Stomach smooth muscle (tissue), 2 donors: ENCODE results near the gene SV2B.

Experiments used
- H3K27ac ChIP-seq: one replicate; pipeline ENCODE4 v1.7.0; 2013; ENCODE audit warnings: mild to moderate bottlenecking, low read length, inconsistent platforms
- H3K27me3 ChIP-seq, 2 donors: one replicate each; pipeline ENCODE4 v1.7.0; 2013; ENCODE audit warnings: low read length in 2 of 2; ENCODE audit not compliant: insufficient read depth in 2 of 2, control insufficient read depth in 1 of 2
- H3K36me3 ChIP-seq, 2 donors: one replicate each; pipeline ENCODE4 v1.7.0; 2013; ENCODE audit warnings: low read length in 2 of 2; ENCODE audit not compliant: control insufficient read depth in 2 of 2, insufficient read depth in 2 of 2
- H3K4me1 ChIP-seq: one replicate; pipeline ENCODE4 v1.7.0; 2013; ENCODE audit warnings: low read length; ENCODE audit not compliant: control insufficient read depth, insufficient read depth
- H3K4me3 ChIP-seq, 2 donors: one replicate each; pipeline ENCODE4 v1.7.0; 2013; ENCODE audit warnings: low read length in 2 of 2
- H3K9ac ChIP-seq, 2 donors: one replicate each; pipeline ENCODE4 v1.7.0; 2013; ENCODE audit warnings: low read length in 2 of 2, mild to moderate bottlenecking in 1 of 2
- H3K9me3 ChIP-seq, 2 donors: one replicate each; pipeline ENCODE4 v1.7.0; 2013; ENCODE audit warnings: low read length in 2 of 2; ENCODE audit not compliant: control insufficient read depth in 2 of 2
- donor health status: healthy.
- donor health status: Pancreatic carcinoma.

Gene SV2B

DNA sequence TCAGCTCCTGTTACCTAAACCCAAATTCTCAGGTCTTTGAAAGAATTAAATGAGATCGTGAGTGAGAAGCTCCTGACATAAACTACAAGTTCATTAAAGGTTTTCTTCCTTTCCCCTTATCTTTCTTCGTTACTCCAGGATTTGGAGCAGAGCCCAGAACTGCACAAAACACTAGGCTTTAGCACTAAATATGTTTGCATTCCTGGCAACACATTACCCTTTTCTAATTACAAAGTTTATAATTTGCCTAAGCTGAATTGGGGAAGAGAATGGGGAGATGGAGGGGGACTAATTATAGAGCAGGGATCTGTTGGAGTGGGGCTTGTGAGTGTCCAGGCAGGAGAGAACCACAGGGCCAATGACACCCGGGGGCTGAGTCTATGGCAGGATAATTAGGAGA lies 109.7 kb downstream of the SV2B start:
- H3K27me3 ChIP-seq, result peaks cover 3 to 5% of the 10 kb centered on the region in 2 donors
- peaks cover 0 to 4% of the 10 kb centered on the region in 2 donors for H3K9me3 ChIP-seq
- no peak overlapping the region for H3K9ac ChIP-seq
- H3K27ac ChIP-seq, result no peak overlapping the region
- H3K4me1 ChIP-seq, result no peaks in the 10 kb centered on the region
- no peaks in the 10 kb centered on the region for H3K36me3 ChIP-seq
- no peak overlapping the region for H3K4me3 ChIP-seq

DNA sequence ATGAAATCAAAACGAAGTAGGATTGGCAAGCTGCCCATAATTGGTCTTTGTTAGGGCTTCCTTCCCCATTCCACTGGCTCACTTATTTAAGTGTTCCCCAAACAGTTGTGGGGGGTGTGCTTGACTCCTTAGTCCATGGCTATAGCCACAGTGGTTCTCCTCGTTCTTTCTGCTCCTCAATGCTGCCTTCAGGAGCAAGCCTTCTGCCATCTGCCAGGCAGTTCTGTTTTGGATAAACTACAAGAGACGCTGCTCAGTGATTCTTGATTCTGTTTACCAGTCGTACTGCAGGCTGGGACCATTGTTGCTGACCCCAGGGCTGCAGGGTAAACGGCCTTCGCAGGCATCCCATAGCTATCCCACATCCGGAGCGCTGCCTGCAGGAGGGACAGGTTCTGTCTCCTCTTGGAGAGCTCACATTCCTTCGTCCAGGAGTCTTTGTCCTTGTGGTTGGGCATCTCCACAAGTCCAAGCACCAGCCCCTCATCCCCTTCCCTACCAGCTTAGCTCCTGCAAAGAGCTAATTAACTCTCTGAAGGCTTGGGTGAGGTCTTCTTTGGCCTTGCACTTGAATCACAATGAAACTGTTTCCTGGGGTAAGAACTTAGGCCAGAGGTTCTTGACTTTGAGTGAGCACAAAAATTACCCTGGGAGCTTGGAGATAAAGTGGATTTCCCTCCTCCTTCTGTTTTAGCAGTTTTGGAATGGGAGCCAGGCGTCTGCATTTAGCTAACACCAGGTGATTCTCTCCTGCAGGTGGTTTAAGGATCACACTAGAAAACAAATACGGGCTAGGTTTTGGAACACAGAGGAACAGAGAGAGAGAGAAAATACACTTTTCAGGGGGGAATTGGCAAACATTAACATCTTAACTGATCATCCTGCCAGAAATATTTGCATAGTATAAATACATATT lies 114.9 kb downstream of the SV2B start:
- H3K27me3 ChIP-seq, result peaks cover 0 to 5% of the 10 kb centered on the region in 2 donors
- H3K4me3 ChIP-seq, result no peak overlapping the region
- no peaks in the 10 kb centered on the region for H3K36me3 ChIP-seq
- peaks cover 0 to 4% of the 10 kb centered on the region in 2 donors for H3K9me3 ChIP-seq
- H3K9ac ChIP-seq, result no peak overlapping the region
- H3K27ac ChIP-seq, result no peak overlapping the region
- no peaks in the 10 kb centered on the region for H3K4me1 ChIP-seq

DNA sequence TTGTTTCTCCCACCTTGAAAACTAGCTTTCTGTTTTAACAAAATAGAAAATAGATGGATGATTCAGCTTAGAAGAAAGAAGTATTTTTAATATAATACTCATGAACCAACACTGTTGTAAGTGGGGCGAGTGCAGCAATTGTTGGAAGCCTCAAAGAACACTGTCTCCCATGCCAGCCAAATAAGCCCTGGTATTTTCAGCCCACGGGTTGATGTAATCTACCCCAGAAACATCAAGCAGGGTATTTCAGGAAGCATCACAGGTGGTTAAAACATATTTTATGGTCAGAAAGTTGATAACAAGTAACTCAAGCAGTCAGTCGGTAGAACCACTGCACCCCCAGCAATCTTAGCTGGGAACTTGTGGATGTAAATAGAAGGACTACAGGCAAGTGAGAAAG lies 115.9 kb downstream of the SV2B start:
- Histone ChIP-seq H3K27ac (no peak overlapping the region), H3K4me1 (no peaks in the 10 kb centered on the region), H3K9ac (no peak overlapping the region), H3K9me3 (peaks cover 0 to 4% of the 10 kb centered on the region in 2 donors), H3K27me3 (no peaks in the 10 kb centered on the region), H3K36me3 (no peaks in the 10 kb centered on the region), H3K4me3 (no peak overlapping the region)

DNA sequence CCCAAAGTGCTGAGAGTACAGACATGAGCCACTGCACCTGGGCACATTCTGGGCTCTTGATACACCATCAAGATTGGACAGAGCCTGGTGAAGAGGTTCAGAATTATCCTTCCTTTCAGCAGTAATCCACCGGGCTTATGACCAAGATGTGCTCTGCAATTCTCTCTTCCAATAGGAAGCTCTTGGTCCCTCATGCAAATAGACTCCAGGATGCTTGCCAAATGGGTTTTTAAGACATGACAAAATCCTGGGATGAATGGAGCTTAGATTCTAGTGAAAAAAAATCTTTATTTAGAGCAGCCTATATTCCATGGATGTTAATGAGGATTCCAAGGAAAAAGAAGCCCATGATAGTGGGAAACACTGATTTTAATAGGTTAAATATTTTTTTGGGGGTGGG lies 119.1 kb downstream of the SV2B start:
- H3K9me3 ChIP-seq, result no peaks in the 10 kb centered on the region
- no peak overlapping the region for H3K9ac ChIP-seq
- H3K27ac ChIP-seq, result no peak overlapping the region
- no peak overlapping the region for H3K4me3 ChIP-seq
- H3K4me1 ChIP-seq, result no peaks in the 10 kb centered on the region
- peaks cover 0 to 9% of the 10 kb centered on the region in 2 donors for H3K27me3 ChIP-seq
- no peaks in the 10 kb centered on the region for H3K36me3 ChIP-seq

DNA sequence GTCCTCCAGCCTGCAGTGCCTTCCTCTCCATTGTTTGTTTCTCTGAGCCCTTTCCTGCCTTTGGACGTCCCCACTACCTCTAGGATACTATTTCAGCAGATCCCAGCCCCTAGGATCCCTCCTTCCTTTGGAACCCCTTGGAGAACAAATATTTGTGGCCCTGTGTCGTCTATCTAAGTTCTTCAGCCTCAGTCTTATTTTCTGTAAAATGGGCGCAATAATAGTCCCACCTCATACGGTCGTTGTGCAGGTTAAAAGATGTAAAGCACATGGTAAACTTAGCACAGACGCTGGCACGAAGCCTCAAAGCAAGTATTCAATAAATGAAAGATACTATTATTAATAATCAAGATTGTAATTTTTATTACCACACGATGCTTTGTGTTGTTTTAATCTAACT lies 122.0 kb downstream of the SV2B start:
- Histone ChIP-seq H3K27me3 (peaks cover 0 to 12% of the 10 kb centered on the region in 2 donors), H3K9me3 (no peaks in the 10 kb centered on the region), H3K36me3 (no peaks in the 10 kb centered on the region), H3K9ac (no peak overlapping the region), H3K27ac (no peak overlapping the region), H3K4me3 (no peak overlapping the region), H3K4me1 (no peaks in the 10 kb centered on the region)

DNA sequence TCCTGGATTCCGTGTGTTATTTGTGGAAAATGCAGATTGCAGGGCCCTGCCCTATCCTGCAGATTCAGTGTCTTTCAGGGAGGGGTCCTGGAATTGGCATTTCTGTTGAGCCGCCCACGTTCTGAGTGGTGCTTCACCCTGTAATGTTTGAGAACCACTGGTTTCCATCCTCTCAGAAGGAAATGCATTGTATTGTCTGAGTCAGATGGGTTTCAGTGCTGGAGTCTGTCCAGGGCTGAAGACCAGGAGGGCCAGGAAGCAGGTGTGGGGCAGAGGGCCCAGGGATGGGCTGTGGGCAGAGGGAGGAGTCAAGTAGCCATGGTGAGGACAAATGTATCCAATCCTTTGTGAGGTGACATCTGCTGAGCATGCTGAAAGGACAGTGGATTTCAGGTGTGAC lies 123.8 kb downstream of the SV2B start:
- H3K27ac ChIP-seq, result no peak overlapping the region
- no peaks in the 10 kb centered on the region for H3K9me3 ChIP-seq
- H3K36me3 ChIP-seq, result no peaks in the 10 kb centered on the region
- H3K27me3 ChIP-seq, result peaks cover 0 to 12% of the 10 kb centered on the region in 2 donors
- no peak overlapping the region for H3K4me3 ChIP-seq
- H3K4me1 ChIP-seq, result no peaks in the 10 kb centered on the region
- no peak overlapping the region for H3K9ac ChIP-seq

DNA sequence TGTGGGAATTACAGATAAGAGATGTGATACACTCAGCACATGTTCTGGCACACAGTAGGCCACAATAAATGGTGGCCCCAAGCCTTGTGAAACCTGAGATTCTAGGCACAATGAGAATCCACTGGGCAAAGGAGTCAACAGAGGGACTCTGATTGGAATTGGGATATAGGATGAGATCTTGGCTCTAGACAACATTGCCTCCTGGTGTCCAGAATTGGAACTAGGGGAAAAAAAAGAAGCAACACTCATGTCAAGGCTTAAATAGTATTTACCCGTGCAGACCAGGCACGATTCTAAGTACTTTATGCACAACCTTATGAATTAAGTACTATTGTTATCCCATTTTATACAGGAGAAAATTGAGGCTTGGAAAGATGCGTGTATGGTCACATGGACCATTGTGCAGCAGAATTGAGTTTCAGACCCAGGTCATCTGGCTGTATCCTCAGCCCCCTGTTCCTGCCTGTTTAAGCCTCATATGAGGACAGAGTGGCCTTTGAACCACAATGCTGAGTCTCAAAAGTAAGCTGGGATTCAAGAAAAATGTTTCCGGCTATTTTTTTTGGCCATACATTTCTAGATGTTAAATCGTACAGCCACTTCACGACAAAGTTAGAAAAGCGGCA lies 124.8 kb downstream of the SV2B start:
- Histone ChIP-seq H3K27me3 (peaks cover 0 to 12% of the 10 kb centered on the region in 2 donors), H3K36me3 (no peaks in the 10 kb centered on the region), H3K9ac (no peak overlapping the region), H3K9me3 (no peaks in the 10 kb centered on the region), H3K4me3 (no peak overlapping the region), H3K27ac (no peak overlapping the region), H3K4me1 (no peaks in the 10 kb centered on the region)

DNA sequence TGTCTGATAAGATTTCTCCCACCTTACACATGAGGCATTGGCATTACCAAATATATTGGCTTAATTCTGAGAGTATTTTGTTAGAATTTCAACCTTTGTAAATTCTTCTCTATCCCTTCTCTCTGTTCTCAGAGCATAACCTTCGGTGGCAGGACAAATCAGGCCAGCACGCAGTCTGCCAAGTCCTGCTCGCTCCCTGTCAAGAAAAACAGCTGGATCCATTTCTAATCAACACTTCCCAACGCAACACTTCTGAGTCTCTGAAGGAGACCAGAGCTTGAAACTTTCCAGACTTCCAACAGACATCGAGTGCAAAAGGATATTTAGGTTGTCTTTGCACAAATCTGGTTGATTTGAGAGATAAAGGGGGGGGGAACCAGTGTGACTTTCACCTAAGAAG lies 125.7 kb downstream of the SV2B start:
- Histone ChIP-seq H3K9me3 (no peaks in the 10 kb centered on the region), H3K9ac (no peak overlapping the region), H3K27ac (no peak overlapping the region), H3K4me3 (no peak overlapping the region), H3K27me3 (peaks cover 0 to 12% of the 10 kb centered on the region in 2 donors), H3K36me3 (no peaks in the 10 kb centered on the region), H3K4me1 (no peaks in the 10 kb centered on the region)

DNA sequence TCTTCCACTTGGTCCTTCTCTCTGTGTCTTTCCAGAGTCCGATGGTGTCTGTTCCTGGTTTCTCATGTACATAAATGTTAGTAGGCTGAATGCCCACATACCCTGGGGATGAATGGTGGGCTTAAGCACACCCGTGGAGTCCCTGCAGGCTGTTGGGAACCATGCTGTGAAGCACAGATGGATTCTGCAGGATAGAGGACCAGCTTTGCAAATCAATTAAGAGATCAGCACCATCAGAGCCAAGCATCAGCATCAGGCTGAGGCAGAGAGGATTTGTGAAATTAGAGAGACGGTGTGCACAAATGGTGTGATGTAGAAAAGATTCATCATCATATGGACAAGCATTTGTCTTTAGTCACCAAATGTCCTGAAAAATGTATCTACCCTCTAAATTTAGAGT lies 127.1 kb downstream of the SV2B start:
- no peaks in the 10 kb centered on the region for H3K4me1 ChIP-seq
- no peak overlapping the region for H3K4me3 ChIP-seq
- no peaks in the 10 kb centered on the region for H3K9me3 ChIP-seq
- no peaks in the 10 kb centered on the region for H3K36me3 ChIP-seq
- peaks cover 0 to 8% of the 10 kb centered on the region in 2 donors for H3K27me3 ChIP-seq
- H3K9ac ChIP-seq, result no peak overlapping the region
- no peak overlapping the region for H3K27ac ChIP-seq

DNA sequence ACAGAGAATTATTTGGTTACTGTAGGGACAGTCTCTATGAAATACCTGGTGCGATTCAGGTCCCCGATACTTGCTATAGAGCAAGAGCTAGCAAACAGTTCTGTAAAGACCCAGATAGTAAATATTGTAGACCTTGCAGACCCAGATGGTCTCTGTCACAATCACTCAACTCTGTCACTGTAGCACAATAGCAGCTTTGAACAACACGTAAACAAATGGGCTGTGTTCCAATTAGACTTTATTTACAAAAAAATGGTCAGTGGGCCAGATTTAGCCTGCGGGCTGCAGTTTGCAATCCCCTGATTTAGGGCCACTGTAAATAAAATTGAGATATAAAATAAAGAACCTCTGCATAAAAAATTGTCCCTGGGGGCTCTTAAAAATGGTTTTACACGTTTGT lies 127.7 kb downstream of the SV2B start:
- Histone ChIP-seq H3K9ac (no peak overlapping the region), H3K36me3 (no peaks in the 10 kb centered on the region), H3K4me3 (no peak overlapping the region), H3K27me3 (peaks cover 2 to 8% of the 10 kb centered on the region in 2 donors), H3K9me3 (no peaks in the 10 kb centered on the region), H3K27ac (no peak overlapping the region), H3K4me1 (no peaks in the 10 kb centered on the region)

DNA sequence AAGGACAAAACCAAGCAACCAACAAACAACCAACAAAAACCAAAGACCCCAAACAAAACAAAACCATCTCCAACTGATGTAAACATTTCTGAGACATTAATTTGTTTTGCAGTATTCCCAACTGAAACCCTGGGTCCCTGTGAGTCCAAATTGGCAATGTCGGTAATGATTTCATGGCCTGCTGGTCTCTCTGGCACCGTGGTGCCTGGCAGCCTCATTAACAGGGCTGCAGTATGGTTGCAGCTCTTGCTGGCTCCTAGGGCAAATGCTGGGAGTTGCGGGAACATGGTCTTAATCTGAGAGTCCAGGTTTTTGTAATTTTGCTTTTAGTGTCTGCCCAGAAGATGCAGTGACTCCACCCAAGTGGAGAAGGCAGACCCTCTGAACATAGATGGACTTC lies 128.3 kb downstream of the SV2B start:
- Histone ChIP-seq H3K9ac (no peak overlapping the region), H3K27me3 (peaks cover 5 to 8% of the 10 kb centered on the region in 2 donors), H3K36me3 (no peaks in the 10 kb centered on the region), H3K4me3 (no peak overlapping the region), H3K4me1 (no peaks in the 10 kb centered on the region), H3K9me3 (no peaks in the 10 kb centered on the region), H3K27ac (no peak overlapping the region)
